ENCODE measurements around the gene DHRSX. TPM values are rescaled to one million over a fixed set of nuclear protein-coding genes. Genes with fewer than 3 reads are reported as not detected.
"Not testable (repeated sequence)": the region's sequence is repeated elsewhere in the genome, so short reads cannot be mapped to it uniquely, and the experiment has no call there.

The DHRSX gene
- total and polyA plus RNA-seq, 9 of the 15 experiments (the other 6 are each of a cell fraction or from before 2014, with no cell fraction given): 0.59 to 11.0 (median 6.2) TPM

DNA sequence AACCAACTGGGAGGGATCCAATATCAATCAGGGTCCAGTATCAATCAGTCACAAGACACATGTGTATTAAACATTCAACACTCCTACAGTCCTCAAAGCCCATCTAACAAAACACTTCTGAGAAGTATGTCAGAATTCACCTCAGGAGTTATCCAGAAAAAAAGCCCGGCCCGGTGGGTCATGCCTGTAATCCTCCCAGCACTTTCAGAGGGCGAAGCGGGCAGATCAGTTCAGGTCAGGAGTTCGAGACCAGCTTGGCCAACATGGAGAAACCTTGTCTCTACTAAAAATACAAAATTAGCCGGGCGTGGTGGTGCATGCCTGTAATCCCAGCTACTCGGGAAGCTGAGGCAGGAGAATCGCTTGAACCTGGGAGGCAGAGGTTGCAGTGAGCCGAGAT is 229.2 kb downstream of the DHRSX start:
- H3K9me1 ChIP-seq (ENCODE audit: control insufficient read depth, insufficient read depth, low read length); H3K79me2 ChIP-seq (ENCODE audit: control insufficient read depth, insufficient read depth, low read length); H3K4me1 ChIP-seq (replicated peaks in 1 of 2; ENCODE audit: control insufficient read depth in 2 of 2, insufficient read depth in 2 of 2, low read length in 2 of 2); H3K27me3 ChIP-seq (ENCODE audit: control insufficient read depth in 2 of 2, insufficient read depth in 2 of 2, low read length in 2 of 2); DNase-seq (ENCODE audit: extremely low read depth in 1 of 4, low spot score in 3 of 4); H3K36me3 ChIP-seq (ENCODE audit: control insufficient read depth, insufficient read depth, low read length); H4K20me1 ChIP-seq (replicated peaks; ENCODE audit: control insufficient read depth, insufficient read depth, low read length); H2AFZ ChIP-seq (ENCODE audit: low read depth, low read length); H3K4me2 ChIP-seq (ENCODE audit: insufficient read depth, low read length); H3K27ac ChIP-seq (ENCODE audit: extremely low read depth, low read depth, low read length); intact Hi-C loops (cut with micrococcal nuclease); POLR2A ChIA-PET; ATAC-seq; BruUV-seq (replicated peaks); H3K4me3 ChIP-seq; FAIRE-seq; H3K9me3 ChIP-seq (replicated peaks; ENCODE audit: control insufficient read depth, insufficient read depth, low read depth, low read length); H3K9ac ChIP-seq (ENCODE audit: insufficient read depth in 1 of 2, low read depth in 2 of 2, low read length in 2 of 2); CTCF ChIA-PET (ENCODE audit: low intra/inter-chr PET ratio): not testable (repeated sequence)
- in situ Hi-C loops (cut with MboI): loop anchor here (25.0 kb wide), 1 partner anchor 334 kb away; no protein-coding TSS in a partner anchor
- 92% methylated on average over 4 of the region's 10 CpGs for WGBS (ENCODE audit: insufficient coverage, low coverage, missing lambda C conversion rate)

DNA sequence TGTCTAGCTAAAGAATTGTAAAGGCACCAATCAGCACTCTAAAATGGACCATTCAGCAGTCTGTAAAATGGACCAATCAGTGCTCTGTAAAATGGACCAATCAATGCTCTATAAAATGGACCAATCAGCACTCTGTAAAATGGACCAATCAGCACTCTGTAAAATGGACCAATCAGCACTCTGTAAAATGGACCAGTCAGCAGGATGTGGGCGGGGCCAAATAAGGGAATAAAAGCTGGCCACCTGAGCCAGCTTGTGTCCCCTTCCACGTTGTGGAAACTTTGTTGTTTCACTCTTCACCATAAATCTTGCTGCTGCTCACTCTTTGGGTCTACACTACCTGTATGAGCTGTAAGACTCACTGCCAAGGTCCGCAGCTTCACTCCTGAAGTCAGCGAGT is 230.0 kb downstream of the DHRSX start:
- H2AFZ ChIP-seq (ENCODE audit: low read depth, low read length); H3K9me1 ChIP-seq (ENCODE audit: control insufficient read depth, insufficient read depth, low read length); H3K4me3 ChIP-seq; BruUV-seq (replicated peaks); H3K4me1 ChIP-seq (replicated peaks in 1 of 2; ENCODE audit: control insufficient read depth in 2 of 2, insufficient read depth in 2 of 2, low read length in 2 of 2); intact Hi-C loops (cut with micrococcal nuclease); H3K36me3 ChIP-seq (ENCODE audit: control insufficient read depth, insufficient read depth, low read length); FAIRE-seq; H3K27ac ChIP-seq (ENCODE audit: extremely low read depth, low read depth, low read length); POLR2A ChIA-PET; CTCF ChIA-PET (ENCODE audit: low intra/inter-chr PET ratio); H3K9ac ChIP-seq (ENCODE audit: insufficient read depth in 1 of 2, low read depth in 2 of 2, low read length in 2 of 2); H3K4me2 ChIP-seq (ENCODE audit: insufficient read depth, low read length); H3K79me2 ChIP-seq (ENCODE audit: control insufficient read depth, insufficient read depth, low read length); H3K27me3 ChIP-seq (ENCODE audit: control insufficient read depth in 2 of 2, insufficient read depth in 2 of 2, low read length in 2 of 2); H4K20me1 ChIP-seq (replicated peaks; ENCODE audit: control insufficient read depth, insufficient read depth, low read length); H3K9me3 ChIP-seq (replicated peaks; ENCODE audit: control insufficient read depth, insufficient read depth, low read depth, low read length); DNase-seq (ENCODE audit: extremely low read depth in 1 of 4, low spot score in 3 of 4): not testable (repeated sequence)
- in situ Hi-C loops (cut with MboI): loop anchor here (25.0 kb wide), 1 partner anchor 333 kb away; no protein-coding TSS in a partner anchor
- 69% methylated on average over 3 of the region's 4 CpGs for WGBS (ENCODE audit: insufficient coverage, low coverage, missing lambda C conversion rate)
- peak; percentile 47; the same call in 1 of the 3 replicates for ATAC-seq
- TF ChIP-seq ZNF316 (IDR thresholded peaks at IDR 0.05) (peak; percentile 89), MAFG (tag; conservative IDR thresholded peaks at IDR 0.05) (peak; percentile 48), MAFF (IDR thresholded peaks at IDR 0.05; ENCODE audit: low read length) (peak; percentile 8; the same call in 1 of the 2 replicates), C11orf30 (IDR thresholded peaks at IDR 0.05; ENCODE audit: low read depth) (peak; percentile 71)
